Epithelial cell of proximal tubule (primary cell): ENCODE results near the gene HIRIP3. TPM values are rescaled to one million over a fixed set of nuclear protein-coding genes. Genes with fewer than 3 reads are reported as not detected.

Source experiments
- DNase-seq: peaks from one replicate; pipeline ENCODE4 v3.0.0-alpha.2; 2011; ENCODE audit warnings: low read depth
- H3K4me3 ChIP-seq: 2 replicates; pipeline ENCODE4 v1.5.1; 2011; ENCODE audit warnings: low read depth, mild to moderate bottlenecking, low read length
- CTCF ChIP-seq: conservative IDR thresholded peaks from 2 replicates; pipeline ENCODE4 v1.5.1; 2012; ENCODE audit warnings: low read depth, mild to moderate bottlenecking, low read length
- total RNA-seq: library from RNA; depleted of rRNA; stranded (reverse); fragments of >200 nt; gene quantifications from 2 replicates; pipeline ENCODE4 v1.2.3, GENCODE V29; 2015

The HIRIP3 gene
- total RNA-seq, 1 donor from 2014 or later: 9.5 TPM

DNA sequence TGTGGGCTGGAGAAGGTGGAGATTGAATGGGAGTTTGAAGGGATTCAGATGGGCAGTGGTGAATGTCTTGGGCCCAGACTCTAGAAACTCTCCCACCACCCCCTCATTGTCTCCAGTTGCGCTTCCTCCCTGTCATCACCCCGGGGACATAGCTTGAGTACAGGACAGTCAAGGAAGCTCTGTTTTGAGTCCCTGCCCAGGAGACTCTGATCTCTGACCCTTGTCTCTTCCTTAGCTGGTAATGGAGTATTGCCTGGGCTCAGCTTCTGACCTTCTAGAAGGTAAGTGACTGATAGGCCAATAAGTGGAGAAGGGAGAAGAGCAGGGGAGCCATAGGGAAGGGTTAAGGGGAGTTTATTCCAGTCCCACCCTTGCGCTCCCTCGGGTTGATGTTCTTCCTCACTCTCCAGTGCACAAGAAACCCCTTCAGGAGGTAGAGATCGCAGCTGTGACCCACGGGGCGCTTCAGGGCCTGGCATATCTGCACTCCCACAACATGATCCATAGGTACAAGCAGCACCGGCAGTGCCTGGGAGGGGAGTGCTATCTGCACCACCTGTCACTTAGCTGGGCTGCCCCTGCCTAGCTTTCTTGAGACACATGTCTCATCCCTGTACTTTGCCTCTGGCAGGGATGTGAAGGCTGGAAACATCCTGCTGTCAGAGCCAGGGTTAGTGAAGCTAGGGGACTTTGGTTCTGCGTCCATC is 16.7 kb downstream of the HIRIP3 start:
- no peak overlapping the region for H3K4me3 ChIP-seq
- TF ChIP-seq CTCF: no peak
- no peak for DNase-seq

GRCh38 chr16:29978081-29978480 is 17.3 kb downstream of the HIRIP3 start:
- no peak overlapping the region for H3K4me3 ChIP-seq
- DNase-seq: no peak
- no peak for TF ChIP-seq CTCF

DNA sequence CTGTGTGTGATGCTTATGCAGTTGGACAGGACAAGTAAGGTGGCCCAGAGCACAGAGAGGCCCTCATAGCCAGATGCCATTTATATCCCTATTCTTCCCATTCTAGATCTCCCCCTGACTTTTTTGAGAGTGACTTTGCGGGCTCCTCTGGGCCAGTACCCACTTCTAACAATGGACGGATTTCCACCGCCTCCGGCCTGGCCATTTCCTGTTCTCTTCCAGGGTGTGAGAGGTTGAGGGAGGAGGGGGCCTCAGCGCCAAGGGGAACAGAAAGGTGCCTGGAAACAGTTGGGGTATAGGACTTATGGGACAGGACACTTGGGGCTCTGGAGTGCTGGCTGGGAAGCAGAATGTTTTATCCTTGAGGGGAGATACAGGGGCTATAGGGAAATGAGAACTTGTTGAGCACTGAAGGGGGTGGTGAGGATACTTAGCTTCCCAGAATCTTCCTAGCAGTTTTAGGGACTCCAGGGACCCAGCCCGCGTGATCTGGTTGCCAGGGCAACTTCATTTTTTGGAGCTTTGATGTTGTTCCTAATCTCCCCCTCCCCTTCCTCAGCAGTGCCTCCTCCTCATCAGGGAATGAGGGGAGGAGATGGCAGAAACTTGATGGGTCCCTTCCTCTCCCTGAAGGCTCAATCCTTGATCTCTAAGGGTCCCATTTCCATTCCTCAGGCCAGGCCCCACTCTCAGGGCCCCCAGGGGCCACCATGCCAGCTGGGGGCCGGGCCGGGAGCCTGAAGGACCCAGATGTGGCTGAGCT is 18.2 kb downstream of the HIRIP3 start:
- no peak for TF ChIP-seq CTCF
- no peak overlapping the region for H3K4me3 ChIP-seq
- no peak for DNase-seq

DNA sequence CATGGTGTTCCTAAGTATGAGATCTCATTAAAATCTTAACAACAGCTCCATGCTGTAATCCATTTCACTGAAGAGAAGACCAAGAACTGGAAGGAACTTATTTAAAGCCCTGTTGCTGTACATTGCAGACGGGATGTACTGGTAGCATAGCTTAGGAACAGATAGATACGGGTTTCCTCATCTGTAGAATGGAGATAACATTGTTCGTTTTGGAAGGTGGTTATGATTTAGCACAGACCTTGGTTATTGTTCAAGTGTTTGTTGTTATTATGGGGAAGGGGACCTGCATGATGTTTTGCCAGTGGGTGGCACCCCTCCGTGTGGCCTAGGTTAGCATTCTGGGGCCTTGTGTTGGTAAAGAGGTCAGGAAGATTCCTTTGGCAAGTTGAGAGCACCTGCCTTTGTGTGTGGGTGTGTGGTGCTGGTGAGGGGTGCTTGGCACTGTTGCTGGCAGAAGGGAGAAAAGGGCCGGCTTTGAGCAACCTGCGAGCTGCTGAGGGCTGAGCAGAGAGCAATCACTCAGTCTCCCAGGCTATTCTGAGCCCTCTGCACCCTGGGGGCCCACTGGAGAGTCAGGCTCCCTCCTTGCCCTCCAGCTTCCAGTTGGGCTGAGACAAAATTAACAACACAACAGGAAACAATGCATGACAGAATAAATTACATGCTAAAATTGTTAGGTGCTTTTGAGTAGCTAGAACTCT is 19.5 kb downstream of the HIRIP3 start:
- TF ChIP-seq CTCF: no peak
- DNase-seq: no peak
- peak overlapping the region; percentile 99 for H3K4me3 ChIP-seq

DNA sequence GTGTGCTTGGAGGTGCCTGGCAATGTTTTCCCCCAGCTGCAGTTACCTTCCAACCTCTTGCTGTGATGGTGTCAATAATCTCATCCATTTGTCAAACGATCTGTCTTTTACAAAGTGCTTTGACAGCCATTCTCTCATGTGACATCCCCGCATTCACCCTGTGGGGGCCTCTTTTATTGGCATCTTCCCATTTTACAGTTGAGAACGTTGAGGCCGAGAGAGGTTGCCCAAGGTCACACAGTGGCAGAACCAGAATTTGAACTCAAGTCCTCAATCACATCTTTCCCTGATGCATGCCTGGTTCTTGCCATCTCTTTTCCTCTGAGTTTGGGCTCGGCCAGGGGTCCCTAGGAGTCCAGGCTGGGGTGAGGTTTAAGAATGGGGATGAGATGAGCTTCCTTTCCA is 20.3 kb downstream of the HIRIP3 start:
- no peak for TF ChIP-seq CTCF
- H3K4me3 ChIP-seq: peak overlapping the region; percentile 99
- no peak for DNase-seq

- no peak for TF ChIP-seq CTCF
- DNase-seq: no peak
- H3K4me3 ChIP-seq: peak overlapping the region; percentile 99
Measured at GRCh38 chr16:29974291-29975133, 20.9 kb downstream of the HIRIP3 start.
